HepG2 (cell line): Measurements from ENCODE around the gene MRPL14. TPM values are rescaled to one million over a fixed set of nuclear protein-coding genes. Genes with fewer than 3 reads are reported as not detected.
A peak's percentile ranks its signal among the peaks of the same experiment; 100 is the strongest.

Experiments
- ADNP ChIP-seq: sonication (generic); formaldehyde crosslinking; IDR thresholded peaks from 2 replicates; pipeline ENCODE4 v1.4.0; 2020; ENCODE audit warnings: missing genetic modification reagents
- ARHGAP35 ChIP-seq: sonication (generic); formaldehyde crosslinking; IDR thresholded peaks from 2 replicates; pipeline ENCODE4 v1.9.0; 2022; ENCODE audit warnings: mild to moderate bottlenecking, inconsistent platforms, moderate library complexity, missing genetic modification reagents, borderline replicate concordance
- EP300 ChIP-seq, 3 experiments: sonication (generic) in 1 of 3; formaldehyde crosslinking in 1 of 3; IDR thresholded peaks; 2 replicates each; pipeline versions ENCODE4 v1.5.1 to v1.6.1; 2011 to 2020; ENCODE audit warnings: low read depth in 2 of 3, low read length in 2 of 3, borderline replicate concordance in 1 of 3, improper control_type of control experiment in 1 of 3, mild to moderate bottlenecking in 1 of 3, missing genetic modification reagents in 1 of 3, moderate library complexity in 1 of 3
- HDAC6 ChIP-seq: fragments of 200-600 bp; sonication (generic); IDR thresholded peaks from 2 replicates; pipeline ENCODE4 v1.7.0; 2017; ENCODE audit warnings: mild to moderate bottlenecking, antibody characterized with exemption, low read length, low read depth
- HNRNPUL1 ChIP-seq: fragments of 200-400 bp; formaldehyde crosslinking; IDR thresholded peaks from 2 replicates; pipeline ENCODE4 v1.6.1; 2017; ENCODE audit warnings: low read depth, mild to moderate bottlenecking, low read length, moderate library complexity
- KLF11 ChIP-seq: IDR thresholded peaks from 2 replicates; pipeline ENCODE4 v1.6.1; 2016; ENCODE audit warnings: missing compliant biosample characterization
- KLF16 ChIP-seq, 2 experiments: sonication (generic) in 1 of 2; formaldehyde crosslinking in 1 of 2; IDR thresholded peaks; 2 replicates each; pipeline versions ENCODE4 v1.6.1 to v1.8.0; 2016 to 2023; ENCODE audit warnings: missing genetic modification reagents in 2 of 2, missing compliant biosample characterization in 1 of 2
- KLF6 ChIP-seq: IDR thresholded peaks from 2 replicates; pipeline ENCODE4 v1.8.0; 2016; ENCODE audit warnings: missing biosample characterization, missing genetic modification reagents
- NR2F1 ChIP-seq, 2 experiments: fragments of 450-650 bp in 1 of 2; formaldehyde crosslinking in 1 of 2; IDR thresholded peaks; 2 replicates each; pipeline versions ENCODE4 v1.5.0 to v1.6.1; 2016 to 2020; ENCODE audit warnings: mild to moderate bottlenecking in 1 of 2, missing compliant biosample characterization in 1 of 2, missing genetic modification reagents in 1 of 2, moderate library complexity in 1 of 2
- NR2F6 ChIP-seq, 2 experiments: IDR thresholded peaks; 2 replicates each; pipeline ENCODE4 v1.6.1; 2016; ENCODE audit warnings: antibody characterized with exemption in 1 of 2, mild to moderate bottlenecking in 1 of 2
- PRDM10 ChIP-seq: sonication (generic); formaldehyde crosslinking; IDR thresholded peaks from 2 replicates; pipeline ENCODE4 v1.4.0; 2020; ENCODE audit warnings: low read depth, missing genetic modification reagents
- SMAD1 ChIP-seq: sonication (generic); formaldehyde crosslinking; IDR thresholded peaks from 2 replicates; pipeline ENCODE4 v1.4.0; 2020; ENCODE audit warnings: missing genetic modification reagents, low read depth, mild to moderate bottlenecking, borderline replicate concordance
- STAT6 ChIP-seq: sonication (generic); formaldehyde crosslinking; IDR thresholded peaks from 2 replicates; pipeline ENCODE4 v1.4.0; 2020; ENCODE audit warnings: missing genetic modification reagents, mild to moderate bottlenecking, borderline replicate concordance
- TGIF2 ChIP-seq: IDR thresholded peaks from 2 replicates; pipeline ENCODE4 v1.6.1; 2016; ENCODE audit warnings: control low read depth, missing compliant biosample characterization
- ZIK1 ChIP-seq: sonication (generic); formaldehyde crosslinking; IDR thresholded peaks from 2 replicates; pipeline ENCODE4 v1.5.0; 2020; ENCODE audit warnings: mild to moderate bottlenecking, low read depth, missing genetic modification reagents, borderline replicate concordance
- ZKSCAN8 ChIP-seq: IDR thresholded peaks from 2 replicates; pipeline ENCODE4 v1.6.1; 2016; ENCODE audit warnings: borderline replicate concordance, missing genetic modification reagents, missing compliant biosample characterization
- ZNF432 ChIP-seq: sonication (generic); formaldehyde crosslinking; IDR thresholded peaks from 2 replicates; pipeline ENCODE4 v1.5.0; 2020; ENCODE audit warnings: missing genetic modification reagents, mild to moderate bottlenecking, borderline replicate concordance
- ZNF710 ChIP-seq: sonication (generic); formaldehyde crosslinking; IDR thresholded peaks from 2 replicates; pipeline ENCODE4 v1.5.0; 2020; ENCODE audit warnings: mild to moderate bottlenecking, missing genetic modification reagents, borderline replicate concordance
- polyA plus RNA-seq, 8 experiments: library from polyadenylated mRNA; depleted of rRNA in 3 of 8; stranded (reverse) in 7 of 8; unstranded in 1 of 8; fragments of >200 nt; fragmentation: Illumina TruSeq in 4 of 8; extraction: Trizol in 4 of 8; gene quantifications; 2 replicates each; pipeline versions ENCODE4 v1.2.1 to v1.2.3, GENCODE V29; 2011 to 2016; ENCODE audit warnings: low read depth in 4 of 8, missing spikeins in 1 of 8, mixed read lengths in 1 of 8; ENCODE audit not compliant: insufficient read depth in 1 of 8
- total RNA-seq, 5 experiments: library from RNA; depleted of rRNA; stranded (reverse); fragments of >200 nt; fragmentation: Illumina TruSeq; extraction: Trizol; gene quantifications; 2 replicates each; pipeline ENCODE4 v1.2.3, GENCODE V29; 2016; ENCODE audit warnings: low read depth in 1 of 5

Gene MRPL14
- total and polyA plus RNA-seq, 2 of the 13 experiments (the other 11 are each of a cell fraction or from before 2014, with no cell fraction given), result 157 to 178 TPM

GRCh38 chr6:44074813-44075646 lies 52.2 kb downstream of the MRPL14 start (continued):
- TF ChIP-seq PRDM10 (CRISPR knock-in tag) (peak; percentile 77; the same call in 1 of the 2 replicates), ARHGAP35 (no peak; the same call in 1 of the 2 replicates), NR2F6 (IDR thresholded peaks at IDR 0.05) (peak; percentile 85), NR2F6 (CRISPR knock-in tag; IDR thresholded peaks at IDR 0.05) (peak; percentile 98), ZNF432 (CRISPR knock-in tag) (no peak), KLF16 (CRISPR knock-in tag; IDR thresholded peaks at IDR 0.05) (no peak), STAT6 (CRISPR knock-in tag) (peak; percentile 84), ADNP (CRISPR knock-in tag) (peak; percentile 35; the same call in 1 of the 2 replicates), EP300 (IDR thresholded peaks at IDR 0.05; ENCODE audit: low read depth in 2 of 2, low read length in 2 of 2) (peak in 1 of 2 experiments; percentile 64; a peak in 1 of 4 replicates), EP300 (CRISPR knock-in tag; IDR thresholded peaks at IDR 0.05; ENCODE audit: borderline replicate concordance) (0 out of 2 replicates have a peak, but pooled peaks have one; percentile 2), ZNF710 (CRISPR knock-in tag) (peak; percentile 79), HNRNPUL1 (no peak), ZIK1 (CRISPR knock-in tag) (no peak), HDAC6 (no peak), NR2F1 (CRISPR knock-in tag; IDR thresholded peaks at IDR 0.05) (peak in 1 of 2 experiments; percentile 59; a peak in 2 of 4 replicates), TGIF2 (CRISPR knock-in tag) (no peak), KLF6 (0 out of 2 replicates have a peak, but pooled peaks have one; percentile 1), SMAD1 (CRISPR knock-in tag) (peak; percentile 97; the same call in 1 of the 2 replicates), KLF11 (CRISPR knock-in tag) (peak; percentile 32; the same call in 1 of the 2 replicates), ZKSCAN8 (CRISPR knock-in tag) (0 out of 2 replicates have a peak, but pooled peaks have one; percentile 24)
